Right lobe of liver (tissue), 6 donors: ENCODE results near the gene FSTL3. TPM values are rescaled to one million over a fixed set of nuclear protein-coding genes. Genes with fewer than 3 reads are reported as not detected.

Source experiments
- ATAC-seq, 4 donors: fragments of 200-7000 bp; cut with Tn5 transposase; one replicate each; pipeline ENCODE4 v1.9.1; 2020; ENCODE audit warnings: mild to moderate bottlenecking in 4 of 4, moderate library complexity in 4 of 4
- DNase-seq, 3 donors: peaks; one replicate each; pipeline ENCODE4 v3.0.0-alpha.2; 2020
- H3K27ac ChIP-seq, 3 donors: fragments of 200-600 bp; one replicate each; pipeline ENCODE4 v1.8.0; 2022
- H3K27me3 ChIP-seq, 2 donors: fragments of 200-600 bp; one replicate each; pipeline ENCODE4 v1.8.0; 2022
- H3K36me3 ChIP-seq, 4 donors: fragments of 200-600 bp; sonication (generic) in 1 of 4; one replicate each; pipeline versions ENCODE4 v1.5.1 to v1.8.0; 2017 to 2022; ENCODE audit warnings: control low read depth in 1 of 4
- H3K4me1 ChIP-seq, 4 donors: fragments of 200-600 bp; sonication (generic) in 1 of 4; one replicate each; pipeline versions ENCODE4 v1.5.1 to v1.8.0; 2017 to 2022; ENCODE audit warnings: control low read depth in 1 of 4
- H3K4me3 ChIP-seq, 3 donors: fragments of 200-600 bp; one replicate each; pipeline ENCODE4 v1.8.0; 2022
- H3K9me3 ChIP-seq, 4 donors: fragments of 200-600 bp; sonication (generic) in 1 of 4; one replicate each; pipeline versions ENCODE4 v1.5.1 to v1.8.0; 2017 to 2022; ENCODE audit warnings: control low read depth in 1 of 4
- CTCF ChIP-seq, 4 donors: fragments of 200-600 bp in 3 of 4; fragments of 450-650 bp in 1 of 4; IDR thresholded peaks; one replicate each; pipeline versions ENCODE4 v1.5.1 to v1.8.0; 2016 to 2022; ENCODE audit warnings: antibody characterized with exemption in 4 of 4, mild to moderate bottlenecking in 2 of 4
- POLR2A ChIP-seq: fragments of 450-650 bp; IDR thresholded peaks from one replicate; pipeline ENCODE4 v1.6.1; 2017; ENCODE audit warnings: antibody characterized with exemption, mild to moderate bottlenecking
- WGBS: methylation state at CpG from one replicate; pipeline ENCODE4 v1.1.6; 2018; ENCODE audit warnings: low coverage, low lambda C conversion rate; ENCODE audit not compliant: insufficient coverage; ENCODE audit errors: missing lambda C conversion rate; 5-methylcytosine and 5-hydroxymethylcytosine counted together
- intact Hi-C, 2 donors: fragments of 100-400 bp; cut with DNase I; formaldehyde crosslinking; loops; one replicate each; pipeline versions ENCODE4 v1.11.2 to v1.14.1; 2022
- total RNA-seq, 6 experiments: library from RNA; depleted of rRNA in 2 of 6; stranded (reverse); fragments of >200 nt in 2 of 6; fragmentation: NEBNext Ultra II Directional in 3 of 6; extraction: Animal tissue kit (Norgen Biotek cat#: 25700) in 3 of 6; gene quantifications; one replicate each; pipeline versions ENCODE4 v1.1.0 to v1.2.4, GENCODE V29; 2016 to 2023
- donor health status: DM: no; HTN: yes; CAD: no.
- donor health status: DM: no; HTN: no; CAD: no.
- donor health status: DM: no; HTN: no; CAD: no.
- donor health status: DM: no; HTN: yes; CAD: no.
- donor health status: DM: no; HTN: yes; CAD: no.

The FSTL3 gene
- total RNA-seq, 6 experiments from 2014 or later, result 4.2 to 18.7 (median 10.4) TPM

- H3K27ac ChIP-seq, result no peak overlapping the region
- no peak for ATAC-seq
- TF ChIP-seq CTCF (IDR thresholded peaks at IDR 0.05), result no peak
- TF ChIP-seq POLR2A, result no peak
- no peaks in the 10 kb centered on the region for H3K9me3 ChIP-seq
- no peak overlapping the region for H3K4me3 ChIP-seq
- peaks cover 0 to 6% (median under 1%) of the 10 kb centered on the region in 4 donors for H3K36me3 ChIP-seq
- WGBS, result 90% methylated on average over 4 of the region's 17 CpGs
- DNase-seq, result no peak
- H3K4me1 ChIP-seq, result no peaks in the 10 kb centered on the region
- intact Hi-C loops, result no loop called here
- H3K27me3 ChIP-seq, result no peaks in the 10 kb centered on the region
These were observed 34.5 kb upstream of the FSTL3 start for GRCh38 chr19:641702-642101.

GRCh38 chr19:642767-643727, 33.1 kb upstream of the FSTL3 start:
- Histone ChIP-seq H3K27ac (no peak overlapping the region), H3K36me3 (peaks cover 0 to 19% (median 7%) of the 10 kb centered on the region in 4 donors), H3K27me3 (no peaks in the 10 kb centered on the region), H3K9me3 (no peaks in the 10 kb centered on the region), H3K4me1 (no peaks in the 10 kb centered on the region), H3K4me3 (no peak overlapping the region)
- no CpG with 5 or more reads among the region's 70 CpGs for WGBS
- DNase-seq, result peak in 1 of 3 donors; percentile 17
- TF ChIP-seq CTCF (IDR thresholded peaks at IDR 0.05) (no peak), POLR2A (no peak)
- no peak for ATAC-seq
- intact Hi-C loops, result no loop called here

DNA sequence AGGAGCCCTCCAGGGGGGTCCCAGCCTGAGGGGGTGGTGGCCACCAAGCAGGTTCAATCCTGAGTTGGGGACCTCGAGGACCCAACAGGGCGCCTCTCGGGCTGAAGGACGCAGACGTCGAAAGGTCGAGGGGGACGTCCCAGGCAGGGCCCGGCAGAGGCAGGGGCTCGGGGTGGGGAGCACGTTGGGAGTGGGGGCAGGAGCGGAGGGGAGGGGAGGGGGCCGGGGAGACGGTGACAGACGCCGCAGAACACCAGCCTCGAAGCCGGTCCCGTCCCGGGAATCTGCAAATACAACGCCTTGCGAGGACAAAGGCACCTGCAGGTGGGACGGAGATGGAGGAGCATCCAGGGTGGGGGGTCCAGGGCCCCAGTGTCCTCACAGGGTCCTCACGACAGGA, 32.5 kb upstream of the FSTL3 start:
- Histone ChIP-seq H3K27me3 (no peaks in the 10 kb centered on the region), H3K9me3 (no peaks in the 10 kb centered on the region), H3K4me3 (no peak overlapping the region), H3K4me1 (no peaks in the 10 kb centered on the region), H3K27ac (no peak overlapping the region), H3K36me3 (peaks cover 0 to 26% (median 11%) of the 10 kb centered on the region in 4 donors)
- intact Hi-C loops, result no loop called here
- 89% methylated on average over 8 of the region's 24 CpGs for WGBS
- no peak for DNase-seq
- ATAC-seq, result no peak
- TF ChIP-seq POLR2A (no peak), CTCF (IDR thresholded peaks at IDR 0.05) (no peak)

- ATAC-seq, result no peak
- Histone ChIP-seq H3K36me3 (peaks cover 0 to 31% (median 13%) of the 10 kb centered on the region in 4 donors), H3K27me3 (no peaks in the 10 kb centered on the region), H3K9me3 (no peaks in the 10 kb centered on the region), H3K4me3 (no peak overlapping the region), H3K4me1 (no peaks in the 10 kb centered on the region), H3K27ac (no peak overlapping the region)
- intact Hi-C loops, result no loop called here
- DNase-seq, result no peak
- WGBS, result 40% methylated on average over 1 of the region's 28 CpGs
- TF ChIP-seq POLR2A (no peak), CTCF (IDR thresholded peaks at IDR 0.05) (no peak)
These were observed 31.8 kb upstream of the FSTL3 start for GRCh38 chr19:644363-644762.
